ENCODE measurements around the gene ATG5. TPM values are rescaled to one million over a fixed set of nuclear protein-coding genes. Genes with fewer than 3 reads are reported as not detected.

ATG5 gene
- polyA plus RNA-seq, 1 experiment, result 53.9 TPM

DNA sequence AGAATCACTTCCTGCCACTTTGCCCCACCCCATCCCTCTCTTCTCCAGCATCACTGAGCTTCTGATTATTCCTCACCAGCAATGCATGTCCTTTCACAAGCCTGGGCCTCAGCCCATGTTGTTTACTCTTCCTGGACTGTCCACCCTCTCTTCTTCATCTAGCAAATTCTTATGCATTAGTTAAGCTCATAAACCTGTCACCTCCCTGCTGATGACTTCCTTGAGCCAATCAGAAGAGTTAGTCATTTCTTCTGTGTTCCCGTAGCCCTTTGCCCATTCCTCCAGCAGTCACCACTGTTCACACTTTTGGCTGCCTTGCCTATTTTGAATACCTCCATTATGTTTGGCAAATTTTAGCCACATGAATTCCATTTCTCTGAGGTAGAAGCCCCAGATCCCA, 30.8 kb upstream of the ATG5 start:
- CTCF ChIA-PET, result interaction anchor here (0.5 to 2.3 kb wide), 3 partner anchors 17 to 925 kb away, joined by 3 to 12 read pairs (median 5); no protein-coding TSS in a partner anchor
- POLR2A ChIA-PET, result no interaction called here
- DNase-seq (ENCODE audit: low read depth, low spot score), result no peak
- TF ChIP-seq, protein P1, sequence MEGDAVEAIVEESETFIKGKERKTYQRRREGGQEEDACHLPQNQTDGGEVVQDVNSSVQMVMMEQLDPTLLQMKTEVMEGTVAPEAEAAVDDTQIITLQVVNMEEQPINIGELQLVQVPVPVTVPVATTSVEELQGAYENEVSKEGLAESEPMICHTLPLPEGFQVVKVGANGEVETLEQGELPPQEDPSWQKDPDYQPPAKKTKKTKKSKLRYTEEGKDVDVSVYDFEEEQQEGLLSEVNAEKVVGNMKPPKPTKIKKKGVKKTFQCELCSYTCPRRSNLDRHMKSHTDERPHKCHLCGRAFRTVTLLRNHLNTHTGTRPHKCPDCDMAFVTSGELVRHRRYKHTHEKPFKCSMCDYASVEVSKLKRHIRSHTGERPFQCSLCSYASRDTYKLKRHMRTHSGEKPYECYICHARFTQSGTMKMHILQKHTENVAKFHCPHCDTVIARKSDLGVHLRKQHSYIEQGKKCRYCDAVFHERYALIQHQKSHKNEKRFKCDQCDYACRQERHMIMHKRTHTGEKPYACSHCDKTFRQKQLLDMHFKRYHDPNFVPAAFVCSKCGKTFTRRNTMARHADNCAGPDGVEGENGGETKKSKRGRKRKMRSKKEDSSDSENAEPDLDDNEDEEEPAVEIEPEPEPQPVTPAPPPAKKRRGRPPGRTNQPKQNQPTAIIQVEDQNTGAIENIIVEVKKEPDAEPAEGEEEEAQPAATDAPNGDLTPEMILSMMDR (IDR thresholded peaks at IDR 0.05; ENCODE audit: low read depth, low read length), result no peak
- Histone ChIP-seq H3K9me3 (ENCODE audit: control insufficient read depth, insufficient read depth, low read length) (no peaks in the 10 kb centered on the region), H3K4me3 (ENCODE audit: low read depth, low read length) (no peak overlapping the region), H3K27me3 (ENCODE audit: control insufficient read depth, insufficient read depth, low read length) (peaks cover 33% of the 10 kb centered on the region), H3K27ac (ENCODE audit: low read depth, low read length) (no peak overlapping the region)

DNA sequence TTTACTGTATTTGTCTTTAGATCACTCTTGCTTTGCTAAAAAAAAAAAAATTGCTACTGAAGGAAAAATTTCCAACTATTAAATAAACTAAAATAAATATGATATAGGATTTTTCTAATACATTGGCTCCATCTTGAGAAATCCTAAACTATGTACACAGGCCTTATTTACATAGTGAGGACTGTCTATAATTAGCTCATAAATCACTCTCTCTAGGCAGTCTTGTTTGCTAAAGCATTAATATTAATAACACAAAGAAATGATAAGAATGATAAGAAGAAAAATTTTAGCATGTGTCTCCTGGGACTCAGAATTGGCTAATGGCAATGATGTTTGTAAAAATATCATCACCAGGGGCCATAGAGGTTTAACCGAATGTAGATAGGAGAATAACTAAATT, 21.7 kb upstream of the ATG5 start:
- TF ChIP-seq, protein P1 (IDR thresholded peaks at IDR 0.05; ENCODE audit: low read depth, low read length), result no peak
- Histone ChIP-seq H3K27me3 (ENCODE audit: control insufficient read depth, insufficient read depth, low read length) (no peaks in the 10 kb centered on the region), H3K27ac (ENCODE audit: low read depth, low read length) (no peak overlapping the region), H3K4me3 (ENCODE audit: low read depth, low read length) (no peak overlapping the region), H3K9me3 (ENCODE audit: control insufficient read depth, insufficient read depth, low read length) (no peaks in the 10 kb centered on the region)
- CTCF ChIA-PET, result interaction anchor here (0.5 to 3.7 kb wide), 9 partner anchors 8 to 1522 kb away, joined by 3 to 29 read pairs (median 6); partner anchors contain the start of gene CRYBG1
- no peak for DNase-seq (ENCODE audit: low read depth, low spot score)
- POLR2A ChIA-PET, result no interaction called here

DNA sequence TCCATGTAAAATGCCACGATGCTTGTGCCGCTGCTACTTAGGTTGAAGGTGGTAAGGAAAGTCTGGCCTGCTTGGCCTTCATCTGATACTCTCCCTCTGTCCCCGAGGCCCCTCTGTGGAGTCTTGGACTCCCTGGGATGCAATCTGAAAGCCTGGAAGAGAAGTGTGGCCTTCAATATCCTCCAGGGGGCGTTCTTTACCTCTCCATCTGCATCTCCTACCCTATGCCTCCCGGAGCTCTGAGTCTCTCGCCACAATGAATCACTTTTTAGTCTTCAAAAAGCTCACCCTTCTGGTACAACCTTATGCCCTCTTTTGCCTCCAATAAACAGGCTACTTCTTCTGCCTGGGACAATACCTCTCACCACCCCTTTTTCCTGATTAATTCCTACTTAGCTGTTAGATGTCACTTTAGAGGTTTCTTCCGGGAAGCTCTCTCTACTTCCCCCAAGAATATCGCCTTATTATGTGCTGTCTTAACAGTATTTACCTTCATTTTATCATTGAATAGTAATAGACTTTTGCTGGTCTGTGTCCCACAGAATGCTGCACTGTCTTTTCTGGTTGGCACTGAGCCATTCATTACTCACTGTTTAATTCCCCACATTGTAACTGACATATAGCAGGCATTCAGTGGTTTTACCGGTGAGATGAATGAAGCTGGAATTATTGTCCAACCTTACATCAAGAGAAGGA, 13.9 kb upstream of the ATG5 start:
- CTCF ChIA-PET, result interaction anchor here (0.5 to 3.3 kb wide), 54 partner anchors 8 to 1508 kb away, joined by 3 to 31 read pairs (median 4); partner anchors contain the start of gene ATG5

DNA sequence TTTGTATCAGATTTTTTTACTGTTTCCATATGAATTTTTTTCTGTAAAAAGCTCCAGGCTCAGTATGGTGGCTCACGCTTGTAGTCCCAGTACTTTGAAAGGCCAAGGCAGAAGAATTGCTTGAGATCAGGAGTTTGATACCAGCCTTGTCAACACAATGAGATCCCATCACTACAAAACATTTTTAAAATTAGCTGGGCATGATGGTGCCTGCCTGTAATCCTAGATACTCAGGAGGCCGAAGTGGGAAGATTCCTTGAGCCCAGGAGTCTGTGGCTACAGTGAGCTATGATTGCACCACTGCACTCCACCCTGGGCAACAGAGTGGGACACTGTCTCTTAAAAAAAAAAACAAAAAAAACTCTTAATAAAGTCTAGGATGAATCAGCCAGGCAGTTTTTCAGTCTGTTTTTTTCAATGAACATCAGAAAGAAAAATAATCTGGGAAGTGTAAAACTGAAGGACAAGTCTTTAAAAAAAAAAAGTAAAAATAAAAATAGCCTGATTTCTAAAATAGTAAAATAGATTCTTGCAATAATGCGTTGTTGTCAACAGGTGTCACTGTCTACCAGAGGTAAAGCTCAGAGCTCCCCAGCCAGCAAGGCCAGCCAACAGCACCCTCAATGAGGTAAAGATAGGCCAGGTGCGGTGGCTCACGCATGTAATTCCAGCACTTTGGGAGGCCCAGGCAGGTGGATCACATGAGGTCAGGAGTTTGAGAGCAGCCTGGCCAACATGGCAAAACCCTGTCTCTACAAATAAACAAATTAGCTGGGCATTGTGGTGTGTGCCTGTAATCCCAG, 9.3 kb upstream of the ATG5 start:
- POLR2A ChIA-PET, result interaction anchor here (0.9 kb wide), 1 partner anchor 545 kb away, joined by 6 read pairs; no protein-coding TSS in a partner anchor

More for the DNA sequence above, 13.9 kb upstream of the ATG5 start:
- Histone ChIP-seq H3K27ac (ENCODE audit: low read depth, low read length) (no peak overlapping the region), H3K9me3 (ENCODE audit: control insufficient read depth, insufficient read depth, low read length) (no peaks in the 10 kb centered on the region), H3K4me3 (ENCODE audit: low read depth, low read length) (no peak overlapping the region), H3K27me3 (ENCODE audit: control insufficient read depth, insufficient read depth, low read length) (no peaks in the 10 kb centered on the region)
- TF ChIP-seq, protein P1 (IDR thresholded peaks at IDR 0.05; ENCODE audit: low read depth, low read length), result peak; percentile 86
- POLR2A ChIA-PET, result no interaction called here
- DNase-seq (ENCODE audit: low read depth, low spot score), result peak; percentile 24

More for the DNA sequence above, 9.3 kb upstream of the ATG5 start:
- peak; percentile 10 for DNase-seq (ENCODE audit: low read depth, low spot score)
- H3K27ac ChIP-seq (ENCODE audit: low read depth, low read length), result no peak overlapping the region
- H3K9me3 ChIP-seq (ENCODE audit: control insufficient read depth, insufficient read depth, low read length), result no peaks in the 10 kb centered on the region
- CTCF ChIA-PET, result interaction anchor here (0.5 to 3.1 kb wide), 27 partner anchors 8 to 1295 kb away, joined by 3 to 34 read pairs (median 4); partner anchors contain the start of gene ATG5
- H3K27me3 ChIP-seq (ENCODE audit: control insufficient read depth, insufficient read depth, low read length), result peaks cover 9% of the 10 kb centered on the region
- TF ChIP-seq, protein P1 (IDR thresholded peaks at IDR 0.05; ENCODE audit: low read depth, low read length), result peak; percentile 67
- H3K4me3 ChIP-seq (ENCODE audit: low read depth, low read length), result no peak overlapping the region
